ENCODE data around the gene RNF130. TPM values are rescaled to one million over a fixed set of nuclear protein-coding genes. Genes with fewer than 3 reads are reported as not detected.

RNF130 gene
- total and polyA plus RNA-seq, 2 donors (not counting 1 experiment from before 2014, with no cell fraction given), result 14.7 to 32.4 TPM

- Histone ChIP-seq H3K27ac (ENCODE audit: insufficient read depth, low read length) (no peak overlapping the region), H3K4me1 (ENCODE audit: control insufficient read depth, extremely low read depth, insufficient read depth, low read length) (no peaks in the 10 kb centered on the region), H3K9ac (ENCODE audit: insufficient read depth, low read length) (no peak overlapping the region), H3K4me2 (ENCODE audit: extremely low read depth, insufficient read depth, low read length) (no peak overlapping the region), H3K4me3 (replicated peaks in 1 of 4; ENCODE audit: control extremely low read depth in 1 of 4, insufficient read depth in 1 of 4, low read depth in 3 of 4, low read length in 4 of 4) (no peak overlapping the region), H3K27me3 (ENCODE audit: control insufficient read depth, insufficient read depth, low read length) (no peaks in the 10 kb centered on the region), H3K79me2 (ENCODE audit: control insufficient read depth, insufficient read depth, low read length) (no peaks in the 10 kb centered on the region), H3K9me3 (ENCODE audit: control insufficient read depth, insufficient read depth, low read depth, low read length) (no peaks in the 10 kb centered on the region), H4K20me1 (ENCODE audit: control insufficient read depth, extremely low read depth, insufficient read depth, low read length) (no peaks in the 10 kb centered on the region), H3K36me3 (ENCODE audit: control insufficient read depth, insufficient read depth, low read length) (no peaks in the 10 kb centered on the region), H2AFZ (ENCODE audit: low read length) (no peak overlapping the region)
- TF ChIP-seq EZH2 (IDR thresholded peaks at IDR 0.05; ENCODE audit: low read length, missing control alignments), result no peak
- TF ChIP-seq CTCF (conservative IDR thresholded peaks at IDR 0.05 in 1 of 2, IDR thresholded peaks at IDR 0.05 in 1 of 2; ENCODE audit: low read depth in 1 of 2, low read length in 2 of 2), result no peak
- peak in 1 of 2 donors; percentile 33 for DNase-seq (ENCODE audit: low read depth in 2 of 2)
Observed at GRCh38 chr5:180009581-180009980, 62.0 kb downstream of the RNF130 start.

DNA sequence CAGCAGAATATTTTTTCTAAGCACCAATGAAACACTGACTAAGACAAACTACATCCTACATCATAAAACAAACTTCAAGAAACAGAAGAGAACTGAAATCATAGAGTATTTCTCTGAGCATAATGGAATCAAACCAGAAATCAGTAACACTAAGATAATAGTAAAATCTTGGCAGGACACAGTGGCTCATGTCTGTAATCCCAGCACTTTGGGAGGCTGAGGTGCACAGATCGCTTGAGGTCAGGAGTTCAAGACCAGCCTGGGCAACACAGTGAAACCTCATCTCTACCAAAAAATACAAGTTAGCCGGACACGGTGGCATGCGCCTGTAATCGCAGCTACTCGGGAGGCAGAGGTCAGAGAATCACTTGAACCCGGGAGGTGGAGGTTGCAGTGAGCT lies 63.1 kb downstream of the RNF130 start:
- Histone ChIP-seq H3K27ac (ENCODE audit: insufficient read depth, low read length) (no peak overlapping the region), H3K27me3 (ENCODE audit: control insufficient read depth, insufficient read depth, low read length) (no peaks in the 10 kb centered on the region), H2AFZ (ENCODE audit: low read length) (no peak overlapping the region), H3K79me2 (ENCODE audit: control insufficient read depth, insufficient read depth, low read length) (no peaks in the 10 kb centered on the region), H3K4me1 (ENCODE audit: control insufficient read depth, extremely low read depth, insufficient read depth, low read length) (no peaks in the 10 kb centered on the region), H3K9ac (ENCODE audit: insufficient read depth, low read length) (no peak overlapping the region), H3K9me3 (ENCODE audit: control insufficient read depth, insufficient read depth, low read depth, low read length) (no peaks in the 10 kb centered on the region), H4K20me1 (ENCODE audit: control insufficient read depth, extremely low read depth, insufficient read depth, low read length) (no peaks in the 10 kb centered on the region), H3K4me2 (ENCODE audit: extremely low read depth, insufficient read depth, low read length) (no peak overlapping the region), H3K4me3 (replicated peaks in 1 of 4; ENCODE audit: control extremely low read depth in 1 of 4, insufficient read depth in 1 of 4, low read depth in 3 of 4, low read length in 4 of 4) (no peak overlapping the region), H3K36me3 (ENCODE audit: control insufficient read depth, insufficient read depth, low read length) (no peaks in the 10 kb centered on the region)
- TF ChIP-seq EZH2 (IDR thresholded peaks at IDR 0.05; ENCODE audit: low read length, missing control alignments) (no peak), CTCF (conservative IDR thresholded peaks at IDR 0.05 in 1 of 2, IDR thresholded peaks at IDR 0.05 in 1 of 2; ENCODE audit: low read depth in 1 of 2, low read length in 2 of 2) (no peak)
- no peak for DNase-seq (ENCODE audit: low read depth in 2 of 2)

GRCh38 chr5:180007582-180007981 lies 64.0 kb downstream of the RNF130 start:
- Histone ChIP-seq H3K4me1 (ENCODE audit: control insufficient read depth, extremely low read depth, insufficient read depth, low read length) (no peaks in the 10 kb centered on the region), H3K4me2 (ENCODE audit: extremely low read depth, insufficient read depth, low read length) (no peak overlapping the region), H3K9me3 (ENCODE audit: control insufficient read depth, insufficient read depth, low read depth, low read length) (no peaks in the 10 kb centered on the region), H4K20me1 (ENCODE audit: control insufficient read depth, extremely low read depth, insufficient read depth, low read length) (no peaks in the 10 kb centered on the region), H3K36me3 (ENCODE audit: control insufficient read depth, insufficient read depth, low read length) (no peaks in the 10 kb centered on the region), H3K27ac (ENCODE audit: insufficient read depth, low read length) (no peak overlapping the region), H3K9ac (ENCODE audit: insufficient read depth, low read length) (no peak overlapping the region), H2AFZ (ENCODE audit: low read length) (no peak overlapping the region), H3K27me3 (ENCODE audit: control insufficient read depth, insufficient read depth, low read length) (no peaks in the 10 kb centered on the region), H3K79me2 (ENCODE audit: control insufficient read depth, insufficient read depth, low read length) (no peaks in the 10 kb centered on the region), H3K4me3 (replicated peaks in 1 of 4; ENCODE audit: control extremely low read depth in 1 of 4, insufficient read depth in 1 of 4, low read depth in 3 of 4, low read length in 4 of 4) (no peak overlapping the region)
- DNase-seq (ENCODE audit: low read depth in 2 of 2), result no peak
- TF ChIP-seq EZH2 (IDR thresholded peaks at IDR 0.05; ENCODE audit: low read length, missing control alignments) (no peak), CTCF (conservative IDR thresholded peaks at IDR 0.05 in 1 of 2, IDR thresholded peaks at IDR 0.05 in 1 of 2; ENCODE audit: low read depth in 1 of 2, low read length in 2 of 2) (no peak)

Measured in fibroblast of lung (primary cell).